IPS-11a (cell line): ENCODE results near the gene SIT1.

ENCODE experiments used
- H3K4me3 ChIP-seq: one replicate; pipeline ENCODE4 v1.5.1; 2013; ENCODE audit warnings: low read depth, low read length, control low read depth

The SIT1 gene

DNA sequence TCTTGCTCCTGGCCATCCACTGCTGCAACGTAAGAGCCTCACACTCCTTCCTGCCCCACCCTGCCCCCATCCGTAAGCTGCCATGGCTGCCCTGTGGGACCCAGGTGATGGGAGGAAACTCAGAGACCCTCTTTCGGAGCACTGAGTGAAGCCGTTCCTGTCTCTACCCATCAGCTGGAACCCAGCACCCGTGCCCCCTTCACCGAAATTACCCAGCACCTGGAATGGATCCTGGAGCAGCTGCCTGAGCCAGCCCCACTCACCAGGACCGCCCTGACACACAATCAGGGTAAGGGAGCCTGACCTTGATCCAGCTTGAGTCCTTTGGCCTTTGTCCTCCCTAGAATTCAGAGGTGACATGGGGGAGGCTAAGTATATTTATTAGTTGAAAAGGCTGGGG is 42.5 kb downstream of the SIT1 start:
- no peak overlapping the region for H3K4me3 ChIP-seq

DNA sequence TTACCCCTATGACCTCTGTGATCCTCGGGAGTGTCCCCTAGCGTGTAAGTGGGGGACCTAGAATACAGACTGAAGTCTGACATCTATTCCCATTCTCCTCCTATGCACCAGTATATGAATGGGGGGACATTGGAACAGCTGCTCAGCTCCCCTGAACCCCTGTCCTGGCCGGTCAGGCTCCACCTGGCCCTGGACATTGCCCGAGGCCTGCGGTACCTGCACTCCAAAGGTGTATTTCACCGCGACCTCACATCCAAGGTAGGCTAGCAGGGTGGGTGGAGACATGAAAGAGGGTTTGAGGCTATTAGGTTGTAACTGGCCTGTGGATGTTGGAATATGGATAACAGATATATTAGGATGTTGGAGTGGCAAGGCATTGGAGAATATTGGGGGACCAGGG is 44.0 kb downstream of the SIT1 start:
- H3K4me3 ChIP-seq: no peak overlapping the region

DNA sequence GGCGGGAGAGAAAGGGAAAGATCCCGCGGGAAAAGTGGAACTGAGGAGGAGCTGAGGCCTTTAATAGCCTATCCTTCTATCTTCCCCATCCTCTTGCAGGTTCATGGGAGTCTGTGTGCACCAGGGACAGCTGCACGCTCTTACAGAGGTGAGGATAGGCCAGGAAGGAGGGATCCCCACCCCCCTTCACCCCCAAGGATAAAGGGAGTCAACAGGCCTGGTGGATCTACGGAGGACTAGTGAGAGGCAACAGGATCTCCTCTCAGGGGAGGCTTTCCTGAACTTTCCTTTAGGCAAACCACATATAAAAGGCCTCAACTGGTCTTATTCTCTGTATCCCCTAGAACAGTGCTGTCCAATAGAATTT is 44.6 kb downstream of the SIT1 start:
- H3K4me3 ChIP-seq: peak overlapping the region; percentile 64

DNA sequence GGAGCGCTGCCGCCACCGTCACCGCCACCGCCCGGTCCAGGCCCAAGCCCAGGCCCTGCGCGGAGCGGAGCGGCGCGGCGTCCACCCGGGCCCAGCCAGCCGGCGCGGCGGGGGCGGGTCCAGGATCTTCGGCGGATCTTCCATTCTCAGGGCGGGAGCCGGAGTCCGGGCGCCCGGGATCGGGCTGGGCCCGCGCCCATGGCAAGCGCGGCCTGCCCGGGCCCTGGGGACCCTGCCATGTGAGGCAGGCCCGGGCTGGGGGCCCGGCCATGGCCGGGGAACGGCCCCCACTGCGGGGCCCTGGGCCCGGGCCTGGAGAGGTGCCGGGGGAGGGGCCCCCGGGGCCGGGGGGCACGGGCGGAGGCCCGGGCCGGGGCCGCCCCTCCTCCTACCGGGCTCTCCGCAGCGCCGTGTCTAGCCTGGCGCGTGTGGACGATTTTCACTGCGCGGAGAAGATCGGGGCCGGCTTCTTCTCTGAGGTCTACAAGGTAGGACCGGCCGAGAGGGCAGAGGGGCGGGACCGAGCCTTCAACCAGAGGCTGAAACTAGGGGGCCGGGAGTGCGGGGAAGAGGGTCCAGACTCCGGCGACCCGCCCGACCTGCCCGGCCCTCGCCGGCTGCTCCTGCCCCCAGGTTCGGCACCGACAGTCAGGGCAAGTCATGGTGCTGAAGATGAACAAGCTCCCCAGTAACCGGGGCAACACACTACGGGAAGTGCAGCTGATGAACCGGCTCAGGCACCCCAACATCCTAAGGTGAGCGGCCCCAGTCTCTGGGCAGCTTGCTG is 45.2 kb downstream of the SIT1 start:
- H3K4me3 ChIP-seq: peak overlapping the region; percentile 64

DNA sequence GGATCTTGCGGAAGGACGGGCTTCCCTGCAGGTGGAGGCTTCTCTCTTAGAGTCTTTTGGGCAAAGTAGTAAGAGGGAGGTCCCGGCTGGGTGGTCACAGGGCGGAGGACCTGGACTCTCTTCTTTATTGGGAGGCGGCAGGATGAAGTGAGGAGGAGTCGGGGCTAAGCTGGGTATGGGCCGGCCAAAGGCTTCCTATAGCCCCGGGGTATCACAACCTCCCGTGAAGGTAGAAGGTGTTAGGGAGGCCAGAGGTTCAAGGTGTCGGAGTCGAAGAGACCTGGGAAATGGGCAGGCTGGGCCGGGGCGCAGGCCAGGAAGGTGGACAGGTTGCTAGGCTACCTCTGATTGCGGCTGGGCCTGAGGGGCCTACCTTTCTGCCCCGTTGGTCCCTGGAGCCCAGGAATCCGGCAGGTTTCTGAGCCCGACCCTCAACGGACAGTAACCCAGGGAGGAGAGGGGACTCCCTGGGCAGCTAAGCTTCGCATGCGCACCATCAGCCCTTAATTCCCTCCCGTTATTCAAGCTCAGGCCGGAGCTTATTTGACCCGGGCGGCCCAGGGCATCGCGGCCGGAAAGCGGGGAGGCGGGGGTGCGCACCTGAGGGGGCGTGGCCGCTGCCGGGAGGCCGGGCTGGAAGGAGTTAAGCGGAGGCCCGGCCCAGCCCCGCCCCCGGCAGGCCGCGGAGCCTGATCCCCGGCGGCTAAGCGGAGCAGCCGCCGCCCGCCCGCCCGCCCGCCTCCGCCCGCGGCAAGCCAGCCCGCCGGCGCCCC is 46.0 kb downstream of the SIT1 start, which contains the start of gene TESK1:
Gene TESK1 (plus strand): TSS at position 685 of the 773 bp plus-strand sequence. CDS start 358 bp downstream, outside the sequence.
- H3K4me3 ChIP-seq: peak within 1 kb of the TSS; percentile 75

DNA sequence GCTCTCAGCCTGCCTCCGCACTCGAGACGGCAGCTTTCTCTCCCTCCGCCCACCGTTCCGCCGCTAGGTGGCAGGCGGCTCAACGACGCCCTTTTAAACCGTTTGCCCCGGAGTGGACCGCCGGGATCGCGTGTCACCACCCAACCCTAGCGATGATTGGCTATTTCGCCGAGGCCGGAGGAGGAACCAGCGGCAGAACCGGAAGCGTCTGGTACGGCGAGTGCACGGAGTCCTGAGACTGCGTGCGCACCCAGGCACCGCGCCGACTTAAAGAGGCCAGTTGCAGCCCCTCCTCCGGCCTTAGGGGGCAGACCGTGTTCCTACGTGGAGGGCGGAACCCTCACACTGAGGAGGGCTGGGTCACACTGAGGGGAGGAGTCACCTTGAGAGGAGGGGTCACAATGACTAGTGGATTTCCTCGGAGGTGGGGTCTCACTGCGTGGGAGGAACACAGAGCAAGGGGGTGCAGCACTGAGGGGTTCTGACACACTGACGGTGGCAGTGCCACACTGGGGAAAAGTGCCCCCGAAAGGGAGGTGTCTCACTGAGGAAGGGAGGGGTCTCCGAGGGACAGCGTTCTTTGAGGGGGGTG is 46.6 kb downstream of the SIT1 start:
- peak overlapping the region; percentile 75 for H3K4me3 ChIP-seq

DNA sequence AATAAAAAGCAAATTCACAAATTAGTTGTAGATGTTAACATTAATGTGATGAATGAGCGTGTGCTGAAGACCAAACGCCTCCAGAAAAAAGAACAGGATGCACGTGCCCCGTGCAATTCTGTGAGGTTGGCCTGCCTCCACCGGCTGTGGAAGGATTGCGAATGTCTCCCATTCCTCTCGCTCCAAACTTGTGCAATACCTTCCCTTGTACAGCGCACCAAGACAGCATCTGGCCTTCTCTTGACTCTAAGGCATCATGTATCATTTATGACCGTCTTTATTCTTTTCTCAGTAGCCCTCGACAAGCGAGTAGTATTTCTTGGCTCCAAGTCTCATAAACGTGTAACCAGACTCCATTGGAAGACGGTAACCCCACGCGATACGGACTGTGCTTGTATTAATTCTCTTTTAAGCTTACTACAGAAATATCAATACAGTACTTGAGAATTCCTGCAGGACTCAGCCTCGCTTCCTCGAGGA is 47.2 kb downstream of the SIT1 start:
- peak overlapping the region; percentile 37 for H3K4me3 ChIP-seq

DNA sequence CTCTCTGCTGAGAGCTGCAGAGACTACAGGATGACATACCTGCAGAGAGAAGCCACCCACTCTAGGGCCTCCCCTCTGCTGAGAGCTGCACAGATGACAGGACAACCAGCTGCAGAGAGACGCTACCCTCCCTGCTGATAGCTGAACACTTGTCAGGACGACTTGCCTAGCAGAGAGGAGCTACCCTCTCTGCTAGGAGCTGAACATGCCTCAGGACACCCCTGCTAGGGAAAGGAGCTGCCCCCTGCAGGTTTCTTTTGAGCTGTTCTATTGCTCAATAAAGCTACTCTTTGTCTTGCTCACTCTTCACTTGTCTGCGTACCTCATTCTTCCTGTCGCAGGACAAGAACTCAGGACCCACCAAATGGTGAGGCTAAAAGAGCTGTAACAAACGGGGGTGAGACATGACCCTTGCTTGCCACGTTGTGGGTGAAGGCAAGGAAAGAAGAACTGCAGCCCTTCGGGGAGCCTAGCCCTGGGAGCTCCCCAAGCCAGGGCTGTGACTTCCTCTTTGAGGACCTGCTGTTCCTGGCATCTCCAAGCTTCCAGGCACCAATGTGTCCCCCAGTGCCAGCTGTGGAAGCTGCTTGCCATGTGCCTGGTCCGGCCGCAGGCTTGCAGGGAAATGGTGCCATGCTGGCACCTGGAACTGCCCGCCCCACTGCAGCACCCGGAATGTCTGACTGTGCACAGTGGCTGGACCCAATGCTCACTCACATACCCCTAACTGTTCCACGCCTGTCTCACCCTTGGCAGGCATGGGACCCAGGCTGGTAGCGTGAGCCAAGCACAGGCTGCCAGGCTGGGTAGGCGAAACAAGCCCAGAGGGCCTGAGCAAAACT is 50.7 kb downstream of the SIT1 start:
- no peak overlapping the region for H3K4me3 ChIP-seq
